Measurements from ENCODE around the gene GDPD5.

GDPD5 gene

GRCh38 chr11:75563978-75564552 lies 38.3 kb upstream of the GDPD5 start:
- peak overlapping the region; percentile 91 for H3K4me3 ChIP-seq (ENCODE audit: low read depth, low read length)

GRCh38 chr11:75563501-75563977 lies 37.8 kb upstream of the GDPD5 start:
- Histone ChIP-seq H3K9ac (ENCODE audit: low read depth, low read length) (peak overlapping the region; percentile 88), H3K9me3 (ENCODE audit: control insufficient read depth, insufficient read depth, low read length) (no peaks in the 10 kb centered on the region), H3K4me3 (ENCODE audit: low read depth, low read length) (peak overlapping the region; percentile 91), H3K27me3 (ENCODE audit: control insufficient read depth, insufficient read depth, low read length) (no peaks in the 10 kb centered on the region), H3K4me1 (ENCODE audit: control insufficient read depth, insufficient read depth, low read length) (peaks cover 23% of the 10 kb centered on the region), H3K36me3 (ENCODE audit: control insufficient read depth, insufficient read depth, low read length) (peaks cover 31% of the 10 kb centered on the region)

More at GRCh38 chr11:75563978-75564552, 38.3 kb upstream of the GDPD5 start:
- peaks cover 36% of the 10 kb centered on the region for H3K36me3 ChIP-seq (ENCODE audit: control insufficient read depth, insufficient read depth, low read length)
- peaks cover 23% of the 10 kb centered on the region for H3K4me1 ChIP-seq (ENCODE audit: control insufficient read depth, insufficient read depth, low read length)
- H3K9me3 ChIP-seq (ENCODE audit: control insufficient read depth, insufficient read depth, low read length), result no peaks in the 10 kb centered on the region
- no peaks in the 10 kb centered on the region for H3K27me3 ChIP-seq (ENCODE audit: control insufficient read depth, insufficient read depth, low read length)
- peak overlapping the region; percentile 88 for H3K9ac ChIP-seq (ENCODE audit: low read depth, low read length)

GRCh38 chr11:75562836-75563484 lies 37.2 kb upstream of the GDPD5 start:
- Histone ChIP-seq H3K4me3 (ENCODE audit: low read depth, low read length) (peak overlapping the region; percentile 91), H3K9me3 (ENCODE audit: control insufficient read depth, insufficient read depth, low read length) (no peaks in the 10 kb centered on the region), H3K9ac (ENCODE audit: low read depth, low read length) (peak overlapping the region; percentile 96), H3K27me3 (ENCODE audit: control insufficient read depth, insufficient read depth, low read length) (no peaks in the 10 kb centered on the region), H3K4me1 (ENCODE audit: control insufficient read depth, insufficient read depth, low read length) (peaks cover 23% of the 10 kb centered on the region), H3K36me3 (ENCODE audit: control insufficient read depth, insufficient read depth, low read length) (peaks cover 26% of the 10 kb centered on the region)

GRCh38 chr11:75562048-75562835 lies 36.5 kb upstream of the GDPD5 start, which contains the start of gene SERPINH1:
Gene SERPINH1, plus strand, starts transcription at chr11:75562253. Its CDS starts 4,097 bp downstream, at chr11:75566350.
- Histone ChIP-seq H3K36me3 (ENCODE audit: control insufficient read depth, insufficient read depth, low read length) (peaks cover 19% of the 10 kb centered on the region), H3K9ac (ENCODE audit: low read depth, low read length) (peak within 1 kb of the TSS; percentile 96), H3K4me3 (ENCODE audit: low read depth, low read length) (peak within 1 kb of the TSS; percentile 91), H3K9me3 (ENCODE audit: control insufficient read depth, insufficient read depth, low read length) (no peaks in the 10 kb centered on the region), H3K27me3 (ENCODE audit: control insufficient read depth, insufficient read depth, low read length) (no peaks in the 10 kb centered on the region), H3K4me1 (ENCODE audit: control insufficient read depth, insufficient read depth, low read length) (peaks cover 23% of the 10 kb centered on the region)

GRCh38 chr11:75561426-75562047 lies 35.8 kb upstream of the GDPD5 start:
- H3K4me3 ChIP-seq (ENCODE audit: low read depth, low read length), result peak overlapping the region; percentile 91
- peaks cover 12% of the 10 kb centered on the region for H3K36me3 ChIP-seq (ENCODE audit: control insufficient read depth, insufficient read depth, low read length)
- peaks cover 23% of the 10 kb centered on the region for H3K4me1 ChIP-seq (ENCODE audit: control insufficient read depth, insufficient read depth, low read length)
- H3K9ac ChIP-seq (ENCODE audit: low read depth, low read length), result peak overlapping the region; percentile 75
- H3K27me3 ChIP-seq (ENCODE audit: control insufficient read depth, insufficient read depth, low read length), result no peaks in the 10 kb centered on the region
- H3K9me3 ChIP-seq (ENCODE audit: control insufficient read depth, insufficient read depth, low read length), result no peaks in the 10 kb centered on the region

GRCh38 chr11:75560644-75561043 lies 34.9 kb upstream of the GDPD5 start:
- Histone ChIP-seq H3K4me1 (ENCODE audit: control insufficient read depth, insufficient read depth, low read length) (peaks cover 22% of the 10 kb centered on the region), H3K36me3 (ENCODE audit: control insufficient read depth, insufficient read depth, low read length) (peaks cover 4% of the 10 kb centered on the region), H3K9ac (ENCODE audit: low read depth, low read length) (no peak overlapping the region), H3K4me3 (ENCODE audit: low read depth, low read length) (no peak overlapping the region), H3K9me3 (ENCODE audit: control insufficient read depth, insufficient read depth, low read length) (no peaks in the 10 kb centered on the region), H3K27me3 (ENCODE audit: control insufficient read depth, insufficient read depth, low read length) (no peaks in the 10 kb centered on the region)

GRCh38 chr11:75558939-75559843 lies 33.5 kb upstream of the GDPD5 start:
- no peaks in the 10 kb centered on the region for H3K27me3 ChIP-seq (ENCODE audit: control insufficient read depth, insufficient read depth, low read length)
- H3K4me1 ChIP-seq (ENCODE audit: control insufficient read depth, insufficient read depth, low read length), result peaks cover 11% of the 10 kb centered on the region
- peaks cover 3% of the 10 kb centered on the region for H3K36me3 ChIP-seq (ENCODE audit: control insufficient read depth, insufficient read depth, low read length)
- H3K9ac ChIP-seq (ENCODE audit: low read depth, low read length), result no peak overlapping the region
- H3K4me3 ChIP-seq (ENCODE audit: low read depth, low read length), result no peak overlapping the region
- H3K9me3 ChIP-seq (ENCODE audit: control insufficient read depth, insufficient read depth, low read length), result no peaks in the 10 kb centered on the region

- H3K27me3 ChIP-seq (ENCODE audit: control insufficient read depth, insufficient read depth, low read length), result no peaks in the 10 kb centered on the region
- no peaks in the 10 kb centered on the region for H3K9me3 ChIP-seq (ENCODE audit: control insufficient read depth, insufficient read depth, low read length)
- H3K4me1 ChIP-seq (ENCODE audit: control insufficient read depth, insufficient read depth, low read length), result peaks cover 11% of the 10 kb centered on the region
- no peak overlapping the region for H3K4me3 ChIP-seq (ENCODE audit: low read depth, low read length)
- H3K36me3 ChIP-seq (ENCODE audit: control insufficient read depth, insufficient read depth, low read length), result no peaks in the 10 kb centered on the region
- H3K9ac ChIP-seq (ENCODE audit: low read depth, low read length), result no peak overlapping the region
Observed at GRCh38 chr11:75557666-75558494, 32.1 kb upstream of the GDPD5 start.

GRCh38 chr11:75556275-75556674 lies 30.5 kb upstream of the GDPD5 start:
- Histone ChIP-seq H3K9me3 (ENCODE audit: control insufficient read depth, insufficient read depth, low read length) (no peaks in the 10 kb centered on the region), H3K4me3 (ENCODE audit: low read depth, low read length) (no peak overlapping the region), H3K36me3 (ENCODE audit: control insufficient read depth, insufficient read depth, low read length) (no peaks in the 10 kb centered on the region), H3K27me3 (ENCODE audit: control insufficient read depth, insufficient read depth, low read length) (no peaks in the 10 kb centered on the region), H3K9ac (ENCODE audit: low read depth, low read length) (no peak overlapping the region), H3K4me1 (ENCODE audit: control insufficient read depth, insufficient read depth, low read length) (peaks cover 8% of the 10 kb centered on the region)

- Histone ChIP-seq H3K4me1 (ENCODE audit: control insufficient read depth, insufficient read depth, low read length) (peaks cover 8% of the 10 kb centered on the region), H3K9me3 (ENCODE audit: control insufficient read depth, insufficient read depth, low read length) (no peaks in the 10 kb centered on the region), H3K9ac (ENCODE audit: low read depth, low read length) (no peak overlapping the region), H3K36me3 (ENCODE audit: control insufficient read depth, insufficient read depth, low read length) (no peaks in the 10 kb centered on the region), H3K27me3 (ENCODE audit: control insufficient read depth, insufficient read depth, low read length) (no peaks in the 10 kb centered on the region), H3K4me3 (ENCODE audit: low read depth, low read length) (no peak overlapping the region)
Observed at GRCh38 chr11:75555079-75555811, 29.5 kb upstream of the GDPD5 start.
